ENCODE results near the gene PLXNB3. TPM values are rescaled to one million over a fixed set of nuclear protein-coding genes. Genes with fewer than 3 reads are reported as not detected.

The PLXNB3 gene
- total and polyA plus RNA-seq, 2 of the 13 experiments (the other 11 are each of a cell fraction or from before 2014, with no cell fraction given) = 3.0 to 6.9 TPM

DNA sequence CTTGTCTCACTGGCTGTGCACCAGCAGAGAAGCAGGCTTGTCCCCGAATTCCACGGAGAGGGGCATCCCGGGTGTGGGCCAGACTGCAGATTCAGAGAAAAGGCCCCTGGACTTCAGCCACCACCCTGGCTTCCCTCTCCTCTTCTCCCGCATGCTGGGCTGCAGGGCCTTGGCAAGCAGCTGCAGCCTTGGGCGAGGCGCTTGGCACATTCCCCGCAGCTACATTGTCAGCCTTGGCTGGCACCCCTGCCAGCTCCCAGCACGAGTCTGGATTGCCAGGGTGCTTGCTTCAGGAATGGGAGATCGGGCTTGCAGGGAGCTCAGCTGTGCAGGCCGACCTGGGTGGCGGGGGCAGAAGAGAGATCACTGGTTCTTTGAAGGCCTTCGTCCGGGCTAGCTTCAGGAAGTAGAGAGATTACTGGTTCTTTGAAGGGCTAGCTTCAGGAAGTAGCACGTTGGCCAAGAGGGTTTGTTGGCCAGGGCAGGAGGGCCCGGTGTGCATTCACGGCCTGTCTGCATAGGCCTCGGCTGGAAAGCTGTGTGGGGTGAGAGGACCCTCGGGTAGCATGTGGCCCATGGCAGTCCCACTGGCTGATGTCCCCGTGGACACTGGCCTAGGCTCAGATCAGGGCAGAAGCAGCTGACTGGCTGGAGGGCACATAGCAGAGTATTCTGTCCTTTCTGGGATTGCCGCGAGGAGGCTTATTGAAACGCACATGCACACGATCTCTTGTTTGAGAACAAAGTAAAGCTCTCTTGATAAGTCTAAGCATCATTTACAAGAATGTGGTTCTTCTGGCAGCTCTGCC, 36.7 kb upstream of the PLXNB3 start (continued):
- TF ChIP-seq HNRNPH1 (optimal IDR thresholded peaks at IDR 0.05; ENCODE audit: low read depth, low read length) (no peak), ZNF180 (CRISPR knock-in tag; IDR thresholded peaks at IDR 0.05; ENCODE audit: borderline replicate concordance, low read depth) (no peak), NCOA1 (CRISPR knock-in tag; IDR thresholded peaks at IDR 0.05) (no peak), ZNF570 (CRISPR knock-in tag; IDR thresholded peaks at IDR 0.05; ENCODE audit: borderline replicate concordance) (no peak), BORCS8-MEF2B (CRISPR knock-in tag; IDR thresholded peaks at IDR 0.05) (no peak), PCBP1 (IDR thresholded peaks at IDR 0.05; ENCODE audit: borderline replicate concordance, low read depth, low read length) (no peak), KLF16 (CRISPR knock-in tag; IDR thresholded peaks at IDR 0.05) (no peak), ZNF234 (CRISPR knock-in tag; conservative IDR thresholded peaks at IDR 0.05) (no peak), HNRNPL (IDR thresholded peaks at IDR 0.05; ENCODE audit: low read depth, low read length) (0 out of 2 replicates have a peak, but pooled peaks have one; percentile 66), SSRP1 (CRISPR knock-in tag; IDR thresholded peaks at IDR 0.05) (no peak), MBD4 (IDR thresholded peaks at IDR 0.05; ENCODE audit: borderline replicate concordance, low read length) (no peak), REXO4 (CRISPR knock-in tag; IDR thresholded peaks at IDR 0.05; ENCODE audit: borderline replicate concordance) (no peak), HDAC6 (IDR thresholded peaks at IDR 0.05; ENCODE audit: low read depth, low read length) (no peak), ZNF770 (CRISPR knock-in tag; IDR thresholded peaks at IDR 0.05) (no peak), RXRB (CRISPR knock-in tag; IDR thresholded peaks at IDR 0.05; ENCODE audit: borderline replicate concordance) (no peak), TCF7 (IDR thresholded peaks at IDR 0.05; ENCODE audit: low read depth) (peak; percentile 24; the same call in 1 of the 2 replicates), CBX2 (IDR thresholded peaks at IDR 0.05; ENCODE audit: low read depth, low read length) (no peak), CBX2 (CRISPR knock-in tag; IDR thresholded peaks at IDR 0.05; ENCODE audit: low read depth) (no peak), RXRA (CRISPR knock-in tag; IDR thresholded peaks at IDR 0.05) (no peak)
- TF ChIP-seq, protein P1, sequence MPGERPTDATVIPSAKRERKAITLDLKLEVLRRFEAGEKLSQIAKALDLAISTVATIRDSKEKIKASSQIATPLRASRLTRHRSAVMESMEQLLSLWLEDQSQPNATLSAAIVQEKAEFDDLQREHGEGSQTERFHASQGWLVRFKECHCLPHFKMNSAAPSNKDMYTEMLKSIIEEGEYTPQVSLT (CRISPR knock-in tag; IDR thresholded peaks at IDR 0.05; ENCODE audit: borderline replicate concordance, low read depth) = no peak
- TF ChIP-seq, protein P2, sequence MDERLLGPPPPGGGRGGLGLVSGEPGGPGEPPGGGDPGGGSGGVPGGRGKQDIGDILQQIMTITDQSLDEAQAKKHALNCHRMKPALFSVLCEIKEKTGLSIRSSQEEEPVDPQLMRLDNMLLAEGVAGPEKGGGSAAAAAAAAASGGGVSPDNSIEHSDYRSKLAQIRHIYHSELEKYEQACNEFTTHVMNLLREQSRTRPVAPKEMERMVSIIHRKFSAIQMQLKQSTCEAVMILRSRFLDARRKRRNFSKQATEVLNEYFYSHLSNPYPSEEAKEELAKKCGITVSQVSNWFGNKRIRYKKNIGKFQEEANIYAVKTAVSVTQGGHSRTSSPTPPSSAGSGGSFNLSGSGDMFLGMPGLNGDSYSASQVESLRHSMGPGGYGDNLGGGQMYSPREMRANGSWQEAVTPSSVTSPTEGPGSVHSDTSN (CRISPR knock-in tag; IDR thresholded peaks at IDR 0.05) = no peak
- TF ChIP-seq, protein P3, sequence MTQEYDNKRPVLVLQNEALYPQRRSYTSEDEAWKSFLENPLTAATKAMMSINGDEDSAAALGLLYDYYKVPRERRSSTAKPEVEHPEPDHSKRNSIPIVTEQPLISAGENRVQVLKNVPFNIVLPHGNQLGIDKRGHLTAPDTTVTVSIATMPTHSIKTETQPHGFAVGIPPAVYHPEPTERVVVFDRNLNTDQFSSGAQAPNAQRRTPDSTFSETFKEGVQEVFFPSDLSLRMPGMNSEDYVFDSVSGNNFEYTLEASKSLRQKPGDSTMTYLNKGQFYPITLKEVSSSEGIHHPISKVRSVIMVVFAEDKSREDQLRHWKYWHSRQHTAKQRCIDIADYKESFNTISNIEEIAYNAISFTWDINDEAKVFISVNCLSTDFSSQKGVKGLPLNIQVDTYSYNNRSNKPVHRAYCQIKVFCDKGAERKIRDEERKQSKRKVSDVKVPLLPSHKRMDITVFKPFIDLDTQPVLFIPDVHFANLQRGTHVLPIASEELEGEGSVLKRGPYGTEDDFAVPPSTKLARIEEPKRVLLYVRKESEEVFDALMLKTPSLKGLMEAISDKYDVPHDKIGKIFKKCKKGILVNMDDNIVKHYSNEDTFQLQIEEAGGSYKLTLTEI (CRISPR knock-in tag; conservative IDR thresholded peaks at IDR 0.05) = no peak
- TF ChIP-seq, protein P4, sequence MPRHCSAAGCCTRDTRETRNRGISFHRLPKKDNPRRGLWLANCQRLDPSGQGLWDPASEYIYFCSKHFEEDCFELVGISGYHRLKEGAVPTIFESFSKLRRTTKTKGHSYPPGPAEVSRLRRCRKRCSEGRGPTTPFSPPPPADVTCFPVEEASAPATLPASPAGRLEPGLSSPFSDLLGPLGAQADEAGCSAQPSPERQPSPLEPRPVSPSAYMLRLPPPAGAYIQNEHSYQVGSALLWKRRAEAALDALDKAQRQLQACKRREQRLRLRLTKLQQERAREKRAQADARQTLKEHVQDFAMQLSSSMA (CRISPR knock-in tag; IDR thresholded peaks at IDR 0.05) = no peak

Measured in HepG2 (cell line).